HepG2 (cell line): Measurements from ENCODE around the gene FLACC1. TPM values are rescaled to one million over a fixed set of nuclear protein-coding genes. Genes with fewer than 3 reads are reported as not detected.
A peak's percentile ranks its signal among the peaks of the same experiment; 100 is the strongest.

ENCODE experiments used
- ATAC-seq: fragments of 200-7000 bp; cut with Tn5 transposase; 3 replicates; pipeline ENCODE4 v1.9.1; 2020; ENCODE audit warnings: mild to moderate bottlenecking, moderate library complexity
- BruUV-seq: library from RNA; stranded (reverse); fragments of 400-500 nt; replicated peaks from 2 replicates; lab custom pipeline; 2021; lab: Mats Ljungman, UMichigan
- CTCF ChIA-PET: fragments of 300-600 bp; formaldehyde crosslinking; extraction: SDS; loops from one replicate; lab custom pipeline; 2021; ENCODE audit warnings: low total read pairs, inconsistent platforms, low intra/inter-chr PET ratio; lab: Yijun Ruan, JAX
- POLR2A ChIA-PET: fragments of 350-600 bp; sonication (Branson Sonifier 250); formaldehyde crosslinking; loops from one replicate; lab custom pipeline; 2020; ENCODE audit warnings: antibody characterized with exemption, inconsistent platforms; lab: Yijun Ruan, JAX
- DNase-seq: peaks from one replicate; pipeline ENCODE4 v3.0.0-alpha.2; 2015; ENCODE audit warnings: low spot score
- FAIRE-seq: peaks from 3 replicates; lab custom pipeline; 2011; peaks lifted over from hg19 to GRCh38; lab: Jason Lieb, UNC
- H2AFZ ChIP-seq: one replicate; pipeline ENCODE4 v1.6.1; 2011; ENCODE audit warnings: low read length, inconsistent platforms
- H3K27ac ChIP-seq: fragments of 300-600 bp; 3 replicates; pipeline ENCODE4 v1.8.0; 2011; ENCODE audit warnings: mixed run types, mild to moderate bottlenecking, mixed read lengths, low read length, inconsistent platforms; ENCODE audit not compliant: insufficient read depth; ENCODE audit errors: extremely low read length
- H3K27me3 ChIP-seq, 2 experiments: fragments of 200-600 bp in 1 of 2; 2 replicates in 1 of 2; 3 replicates in 1 of 2; pipeline versions ENCODE4 v1.6.0 to v1.8.0; 2011; ENCODE audit warnings: low read length in 2 of 2, mild to moderate bottlenecking in 2 of 2, moderate library complexity in 2 of 2, inconsistent platforms in 1 of 2; ENCODE audit not compliant: insufficient read depth in 2 of 2, control insufficient read depth in 1 of 2
- H3K36me3 ChIP-seq, 2 experiments: fragments of 200-600 bp in 1 of 2; replicated peaks in 1 of 2; 2 replicates in 1 of 2; 3 replicates in 1 of 2; pipeline versions ENCODE4 v1.5.1 to v1.8.0; 2011; ENCODE audit warnings: low read length in 2 of 2, inconsistent platforms in 1 of 2; ENCODE audit not compliant: insufficient read depth in 2 of 2, control insufficient read depth in 1 of 2
- H3K4me1 ChIP-seq: 2 replicates; pipeline ENCODE4 v1.5.1; 2012; ENCODE audit warnings: low read length, inconsistent platforms; ENCODE audit not compliant: insufficient read depth
- H3K4me2 ChIP-seq: 2 replicates; pipeline ENCODE4 v1.6.0; 2011; ENCODE audit warnings: low read depth, low read length, inconsistent platforms
- H3K4me3 ChIP-seq, 3 experiments: fragments of 200-600 bp in 1 of 3; sonication (generic), shearing (Covaris generic) in 1 of 3; replicated peaks in 1 of 3; 2 replicates each; pipeline ENCODE4 v1.5.1; 2011 to 2016; ENCODE audit warnings: low read length in 3 of 3, inconsistent platforms in 2 of 3, low read depth in 2 of 3, mild to moderate bottlenecking in 2 of 3, control low read depth in 1 of 3, mixed read lengths in 1 of 3; ENCODE audit not compliant: insufficient read depth in 1 of 3
- H3K79me2 ChIP-seq: one replicate; pipeline ENCODE4 v1.6.1; 2011; ENCODE audit warnings: low read length, inconsistent platforms; ENCODE audit not compliant: insufficient read depth
- H3K9ac ChIP-seq: 2 replicates; pipeline ENCODE4 v1.6.0; 2011; ENCODE audit warnings: mild to moderate bottlenecking, low read depth, low read length, inconsistent platforms; ENCODE audit not compliant: insufficient read depth
- H3K9me3 ChIP-seq: 2 replicates; pipeline ENCODE4 v1.5.1; 2012; ENCODE audit warnings: mild to moderate bottlenecking, low read length
- H4K20me1 ChIP-seq: 2 replicates; pipeline ENCODE4 v1.6.0; 2011; ENCODE audit warnings: inconsistent platforms, mild to moderate bottlenecking, low read length, moderate library complexity; ENCODE audit not compliant: insufficient read depth
- CEBPB ChIP-seq: IDR thresholded peaks from 2 replicates; pipeline ENCODE4 v1.6.1; 2011; ENCODE audit warnings: low read depth, low read length, improper control_type of control experiment, borderline replicate concordance
- DDIT3 ChIP-seq: sonication (generic); formaldehyde crosslinking; IDR thresholded peaks from 2 replicates; pipeline ENCODE4 v1.4.0; 2020; ENCODE audit warnings: mild to moderate bottlenecking, missing genetic modification reagents
- DMAP1 ChIP-seq: IDR thresholded peaks from 2 replicates; pipeline ENCODE4 v1.6.1; 2016
- HINFP ChIP-seq: sonication (generic); formaldehyde crosslinking; IDR thresholded peaks from 2 replicates; pipeline ENCODE4 v1.4.0; 2020; ENCODE audit warnings: low read depth, mild to moderate bottlenecking, missing genetic modification reagents
- MAFK ChIP-seq, 2 experiments: IDR thresholded peaks in 1 of 2; conservative IDR thresholded peaks in 1 of 2; 2 replicates each; pipeline ENCODE4 v1.6.1; 2011; ENCODE audit warnings: improper control_type of control experiment in 2 of 2, low read length in 2 of 2
- PHF8 ChIP-seq: sonication (generic); formaldehyde crosslinking; IDR thresholded peaks from 2 replicates; pipeline ENCODE4 v1.5.0; 2020; ENCODE audit warnings: missing genetic modification reagents
- PTBP1 ChIP-seq: fragments of 200-400 bp; formaldehyde crosslinking; IDR thresholded peaks from 2 replicates; pipeline ENCODE4 v1.6.1; 2018; ENCODE audit warnings: low read length, low read depth; ENCODE audit not compliant: poor library complexity, severe bottlenecking
- SMAD1 ChIP-seq: sonication (generic); formaldehyde crosslinking; IDR thresholded peaks from 2 replicates; pipeline ENCODE4 v1.4.0; 2020; ENCODE audit warnings: missing genetic modification reagents, low read depth, mild to moderate bottlenecking, borderline replicate concordance
- SRSF1 ChIP-seq: fragments of 200-400 bp; formaldehyde crosslinking; optimal IDR thresholded peaks from 2 replicates; pipeline ENCODE3; 2017; ENCODE audit warnings: mild to moderate bottlenecking, low read depth, low read length, moderate library complexity
- ZNF235 ChIP-seq: sonication (generic); formaldehyde crosslinking; IDR thresholded peaks from 2 replicates; pipeline ENCODE4 v1.8.1; 2023; ENCODE audit warnings: mild to moderate bottlenecking, missing genetic modification reagents, borderline replicate concordance
- ZNF276 ChIP-seq: sonication (generic); formaldehyde crosslinking; IDR thresholded peaks from 2 replicates; pipeline ENCODE4 v1.4.0; 2020; ENCODE audit warnings: mild to moderate bottlenecking, low read depth, missing genetic modification reagents
- ZNF292 ChIP-seq: sonication (generic); formaldehyde crosslinking; IDR thresholded peaks from 2 replicates; pipeline ENCODE4 v1.8.1; 2022; ENCODE audit warnings: mild to moderate bottlenecking, low read depth, missing genetic modification reagents, borderline replicate concordance
- ZNF709 ChIP-seq: sonication (generic); formaldehyde crosslinking; IDR thresholded peaks from 2 replicates; pipeline ENCODE4 v1.5.0; 2020; ENCODE audit warnings: mild to moderate bottlenecking, missing genetic modification reagents
- ZNF841 ChIP-seq: sonication (generic); formaldehyde crosslinking; IDR thresholded peaks from 2 replicates; pipeline ENCODE4 v1.8.1; 2023; ENCODE audit warnings: missing genetic modification reagents, borderline replicate concordance
- WGBS: methylation state at CpG from one replicate; pipeline ENCODE4 v1.1.6; 2017; ENCODE audit warnings: low lambda C conversion rate; 5-methylcytosine and 5-hydroxymethylcytosine counted together
- in situ Hi-C: cut with HindIII; loops from 2 replicates; pipeline ENCODE4 v1.10.0; 2017; ENCODE audit warnings: low pct_unique_long_range_greater_than_20kb; ENCODE audit not compliant: extremely low pct_ligation_motif_present
- intact Hi-C: fragments of 100-400 bp; cut with micrococcal nuclease; formaldehyde crosslinking; loops from one replicate; pipeline ENCODE4 v1.10.0; 2022; ENCODE audit not compliant: unreplicated experiment
- polyA plus RNA-seq, 8 experiments: library from polyadenylated mRNA; depleted of rRNA in 3 of 8; stranded (reverse) in 7 of 8; unstranded in 1 of 8; fragments of >200 nt; fragmentation: Illumina TruSeq in 4 of 8; extraction: Trizol in 4 of 8; gene quantifications; 2 replicates each; pipeline versions ENCODE4 v1.2.1 to v1.2.3, GENCODE V29; 2011 to 2016; ENCODE audit warnings: low read depth in 4 of 8, missing spikeins in 1 of 8, mixed read lengths in 1 of 8; ENCODE audit not compliant: insufficient read depth in 1 of 8
- total RNA-seq, 5 experiments: library from RNA; depleted of rRNA; stranded (reverse); fragments of >200 nt; fragmentation: Illumina TruSeq; extraction: Trizol; gene quantifications; 2 replicates each; pipeline ENCODE4 v1.2.3, GENCODE V29; 2016; ENCODE audit warnings: low read depth in 1 of 5

The FLACC1 gene
- total and polyA plus RNA-seq, 2 of the 13 experiments (the other 11 are each of a cell fraction or from before 2014, with no cell fraction given), result 0.35 to 0.59 TPM

- TF ChIP-seq CEBPB (peak; percentile 58; the same call in 1 of the 2 replicates), ZNF276 (no peak)
- H4K20me1 ChIP-seq, result no peaks in the 10 kb centered on the region
- 90% methylated on average over 2 of the region's 2 CpGs for WGBS
- H3K27ac ChIP-seq, result no peak overlapping the region
- peaks cover 9% of the 10 kb centered on the region for H3K4me1 ChIP-seq
- no peak for FAIRE-seq
- H3K27me3 ChIP-seq, result no peaks in the 10 kb centered on the region
- H3K79me2 ChIP-seq, result no peaks in the 10 kb centered on the region
- intact Hi-C loops (no loop called here), in situ Hi-C loops (loop anchor here (5.0 kb wide), 1 partner anchor 119 kb away; no protein-coding TSS in a partner anchor)
- no peaks in the 10 kb centered on the region for H3K36me3 ChIP-seq
- no peak for DNase-seq
- no peak overlapping the region for H3K4me2 ChIP-seq
- ChIA-PET CTCF (interaction anchor here (4.3 kb wide), 1 partner anchor 125 kb away, joined by 37 read pairs; no protein-coding TSS in a partner anchor), POLR2A (no interaction called here)
- no peak for ATAC-seq
- peaks cover 16% of the 10 kb centered on the region for H3K9me3 ChIP-seq
- no peak overlapping the region for H3K4me3 ChIP-seq
- BruUV-seq, result no TSS peak
- no peak overlapping the region for H2AFZ ChIP-seq
- no peak overlapping the region for H3K9ac ChIP-seq
Observed at GRCh38 chr2:201361078-201361733, 4.1 kb upstream of the FLACC1 start.

GRCh38 chr2:201360256-201360655 is 3.1 kb upstream of the FLACC1 start:
- BruUV-seq, result no TSS peak
- in situ Hi-C loops (loop anchor here (5.0 kb wide), 1 partner anchor 118 kb away; no protein-coding TSS in a partner anchor), intact Hi-C loops (no loop called here)
- ChIA-PET CTCF (no interaction called here), POLR2A (no interaction called here)
- no peak overlapping the region for H3K4me2 ChIP-seq
- DNase-seq (no peak), ATAC-seq (no peak), FAIRE-seq (no peak)
- H2AFZ ChIP-seq, result no peak overlapping the region
- no peak overlapping the region for H3K27ac ChIP-seq
- no peaks in the 10 kb centered on the region for H3K79me2 ChIP-seq
- H3K27me3 ChIP-seq, result no peaks in the 10 kb centered on the region
- H3K4me3 ChIP-seq, result no peak overlapping the region
- no peaks in the 10 kb centered on the region for H4K20me1 ChIP-seq
- H3K4me1 ChIP-seq, result peaks cover 9% of the 10 kb centered on the region
- no peak overlapping the region for H3K9ac ChIP-seq
- no peaks in the 10 kb centered on the region for H3K36me3 ChIP-seq
- WGBS, result 33% methylated on average over 4 of the region's 4 CpGs
- peaks cover 16% of the 10 kb centered on the region for H3K9me3 ChIP-seq
- TF ChIP-seq ZNF292 (no peak), ZNF235 (no peak), PTBP1 (no peak), SRSF1 (no peak), DMAP1 (no peak), HINFP (CRISPR knock-in tag) (no peak), PHF8 (CRISPR knock-in tag) (no peak), DDIT3 (CRISPR knock-in tag) (no peak), SMAD1 (CRISPR knock-in tag) (no peak), ZNF709 (CRISPR knock-in tag) (no peak), ZNF841 (CRISPR knock-in tag) (no peak), MAFK (conservative IDR thresholded peaks at IDR 0.05 in 1 of 2, IDR thresholded peaks at IDR 0.05 in 1 of 2; ENCODE audit: low read length in 2 of 2) (no peak)
